ENCODE data around the gene EPHA5. TPM values are rescaled to one million over a fixed set of nuclear protein-coding genes. Genes with fewer than 3 reads are reported as not detected.

EPHA5 gene
- total RNA-seq: under 0.01 TPM in 1 of 2 replicates, not detected in the other

GRCh38 chr4:65670331-65671031 lies at the start of gene EPHA5:
TSS of gene EPHA5 (minus strand) at chr4:65670489. CDS start at chr4:65669742, 747 bp downstream.

Measured in myometrial cell (primary cell).